Heart left ventricle (tissue), 16 donors: ENCODE results near the gene ARL11. TPM values are rescaled to one million over a fixed set of nuclear protein-coding genes. Genes with fewer than 3 reads are reported as not detected.

Experiments
- ATAC-seq, 4 donors: fragments of 200-7000 bp; cut with Tn5 transposase; one replicate each; pipeline ENCODE4 v1.9.1; 2020 to 2022; ENCODE audit warnings: moderate library complexity in 4 of 4, mild to moderate bottlenecking in 3 of 4, moderate number of reproducible peaks in 1 of 4
- DNase-seq, 5 donors: peaks; one replicate each; pipeline ENCODE4 v3.0.0-alpha.2; 2020
- H3K27ac ChIP-seq, 12 donors: fragments of 200-600 bp; sonication (generic) in 4 of 12; one replicate each; pipeline versions ENCODE4 v1.5.0 to v1.8.0; 2016 to 2022; ENCODE audit warnings: mild to moderate bottlenecking in 2 of 12
- H3K27me3 ChIP-seq, 9 donors: fragments of 200-600 bp; sonication (generic) in 2 of 9; one replicate each; pipeline versions ENCODE4 v1.5.1 to v1.8.0; 2016 to 2022; ENCODE audit warnings: mild to moderate bottlenecking in 3 of 9
- H3K36me3 ChIP-seq, 9 donors: fragments of 200-600 bp; sonication (generic) in 2 of 9; one replicate each; pipeline versions ENCODE4 v1.5.0 to v1.8.0; 2018 to 2022; ENCODE audit warnings: mild to moderate bottlenecking in 2 of 9
- H3K4me1 ChIP-seq, 12 donors: fragments of 200-600 bp; sonication (generic) in 4 of 12; one replicate each; pipeline versions ENCODE4 v1.5.0 to v1.8.0; 2016 to 2022; ENCODE audit warnings: mild to moderate bottlenecking in 3 of 12
- H3K4me3 ChIP-seq, 12 donors: fragments of 200-600 bp; sonication (generic) in 4 of 12; one replicate each; pipeline versions ENCODE4 v1.5.0 to v1.8.0; 2017 to 2022; ENCODE audit warnings: mild to moderate bottlenecking in 9 of 12, moderate library complexity in 4 of 12
- H3K9me3 ChIP-seq, 12 donors: fragments of 200-600 bp; sonication (generic) in 4 of 12; one replicate each; pipeline versions ENCODE4 v1.5.0 to v1.8.0; 2016 to 2022; ENCODE audit warnings: mild to moderate bottlenecking in 1 of 12
- CTCF ChIP-seq, 12 donors: fragments of 200-600 bp; sonication (generic) in 4 of 12; IDR thresholded peaks; one replicate each; pipeline versions ENCODE4 v1.5.0 to v1.8.0; 2018 to 2022; ENCODE audit warnings: antibody characterized with exemption in 12 of 12, mild to moderate bottlenecking in 5 of 12
- POLR2A ChIP-seq, 2 donors: fragments of 450-650 bp; IDR thresholded peaks; one replicate each; pipeline ENCODE4 v1.6.1; 2017; ENCODE audit warnings: antibody characterized with exemption in 2 of 2, mild to moderate bottlenecking in 2 of 2, moderate library complexity in 2 of 2
- WGBS, 4 donors: extraction: QIAGEN DNeasy Blood & Tissue Kit in 2 of 4; methylation state at CpG; one replicate each; pipeline versions ENCODE4 v1.1.5 to v1.1.7; 2013 to 2018; 5-methylcytosine and 5-hydroxymethylcytosine counted together
- intact Hi-C, 10 donors: fragments of 100-400 bp; cut with DNase I; formaldehyde crosslinking; loops; one replicate each; pipeline versions ENCODE4 v1.11.1 to v1.14.2; 2022
- polyA plus RNA-seq, 2 donors: library from polyadenylated mRNA; stranded (reverse); fragments of 200-250 nt; gene quantifications; one replicate each; pipeline ENCODE4 v1.2.3, GENCODE V29; 2013
- total RNA-seq, 9 donors: library from RNA; depleted of rRNA in 2 of 9; stranded (reverse); fragments of >200 nt in 2 of 9; fragmentation: NEBNext Ultra II Directional in 3 of 9; extraction: Animal tissue kit (Norgen Biotek cat#: 25700) in 3 of 9; gene quantifications; one replicate each; pipeline versions ENCODE4 v1.1.0 to v1.2.4, GENCODE V29; 2016 to 2023
- donor health status: ischemic (EF 13 %, LVEDD 7.1; RV severe dilation, severe dysfunction).
- donor health status: healthy with polysubstance abuse.
- donor health status: DM: no; HTN: yes; CAD: no.
- donor health status: DM: no; HTN: no; CAD: no.
- donor health status: ischemic (EF 25% LVEDD 6.9; RV normal size, moderate dysfunction).
- donor health status: ischemic (EF 25% LVEDD 5.7; RV mildly dilated, moderate dysfunction).
- donor health status: healthy.
- donor health status: DM: yes; HTN: yes; CAD: no.
- donor health status: ischemic (EF 35%, LVEDD 5.7; RV mildly dilated, moderate dysfunction).
- donor health status: nonischemic (EF 11% LVEDD 7.7; RV severe dilation, severe dysfunction).
- donor health status: DM: yes; HTN: yes; CAD: no.
- donor health status: PGD.
- donor health status: ischemic (EF 29% LVEDD 5.4; RV normal size, mild dysfunction).
- donor health status: nonischemic (EF 23%, LVEDD 6.1; RV moderate dilation, normal function).

The ARL11 gene
- total and polyA plus RNA-seq, 11 donors: 0.13 to 3.0 (median 0.32) TPM

GRCh38 chr13:49620170-49620621 is 8.1 kb upstream of the ARL11 start:
- no peak for ATAC-seq
- Histone ChIP-seq H3K36me3 (no peaks in the 10 kb centered on the region), H3K4me1 (peaks cover under 1 to 34% (median 16%) of the 10 kb centered on the region in 12 donors), H3K4me3 (peak overlapping the region in 7 of 12 donors; percentile 5 to 37 (median 23)), H3K9me3 (no peaks in the 10 kb centered on the region), H3K27ac (peak overlapping the region in 4 of 12 donors; percentile 10 to 45 (median 24)), H3K27me3 (no peaks in the 10 kb centered on the region)
- WGBS, 4 donors: 17 to 56% (median 40%) methylated on average over 22 of the region's 22 CpGs
- DNase-seq: no peak
- intact Hi-C loops: no loop called here
- no peak for TF ChIP-seq CTCF (IDR thresholded peaks at IDR 0.05)
- TF ChIP-seq POLR2A (IDR thresholded peaks at IDR 0.05): no peak

DNA sequence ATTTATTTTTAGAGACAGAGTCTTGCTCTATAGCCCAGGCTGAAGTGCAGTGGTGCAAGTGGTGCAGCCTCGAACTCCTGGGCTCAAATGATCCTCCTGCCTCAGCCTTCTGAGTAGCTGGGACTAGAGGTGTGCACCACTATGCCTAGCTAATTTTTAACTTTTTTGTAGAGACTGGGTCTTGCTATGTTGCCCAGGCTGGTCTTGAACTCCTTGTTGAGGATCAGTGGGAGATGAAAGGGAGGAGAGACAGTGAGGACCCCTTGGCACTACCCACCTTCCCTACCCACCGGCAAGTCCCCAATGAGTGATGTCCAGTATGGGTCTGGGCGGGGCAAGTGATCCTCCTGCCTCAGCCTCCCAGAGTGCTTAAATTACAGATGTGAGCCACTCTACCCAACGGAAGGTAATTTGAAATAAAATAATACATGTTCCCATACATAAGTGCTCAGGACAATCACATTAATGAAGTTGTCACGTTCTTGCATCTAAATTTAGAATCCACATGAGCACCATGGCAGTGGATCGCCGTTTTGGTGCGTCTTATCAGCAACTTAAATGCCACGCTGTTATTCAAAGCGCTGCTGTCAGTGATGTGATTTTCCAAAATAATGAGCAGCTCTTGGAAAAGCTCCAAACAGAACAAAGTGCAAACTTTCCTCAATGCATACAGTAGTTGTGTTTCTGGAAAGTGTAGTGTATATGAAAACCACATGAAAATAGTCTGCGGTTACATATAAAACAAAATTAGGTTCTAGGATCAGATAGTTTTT is 5.9 kb upstream of the ARL11 start:
- ATAC-seq: peak; percentile 60 to 84 (median 80)
- WGBS, 4 donors: 32 to 40% (median 34%) methylated on average over 11 of the region's 11 CpGs
- no peaks in the 10 kb centered on the region for H3K36me3 ChIP-seq

DNA sequence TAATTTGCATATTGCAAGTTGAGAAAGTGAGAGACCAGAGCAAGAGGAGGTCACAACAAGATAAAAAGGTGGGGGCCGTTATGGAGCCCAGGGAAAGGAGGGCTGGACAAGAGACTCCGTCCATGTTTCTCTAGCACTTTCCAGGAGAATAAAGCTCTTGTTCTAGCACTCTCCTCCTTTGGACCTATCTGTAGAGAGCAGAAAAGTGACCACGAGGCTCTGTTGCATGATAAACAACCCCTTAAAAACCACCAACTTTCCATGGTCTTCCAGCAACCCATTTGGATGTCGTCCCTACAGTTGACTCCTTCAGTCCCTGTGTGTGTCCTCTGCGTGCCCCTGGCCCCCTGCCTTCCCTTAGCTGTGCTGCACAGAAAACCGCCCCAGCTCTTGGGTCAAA is 4.1 kb upstream of the ARL11 start:
- Histone ChIP-seq H3K9me3 (no peaks in the 10 kb centered on the region), H3K36me3 (no peaks in the 10 kb centered on the region), H3K27me3 (no peaks in the 10 kb centered on the region), H3K27ac (peak overlapping the region in 1 of 12 donors; percentile 84), H3K4me3 (no peak overlapping the region), H3K4me1 (peaks cover 0 to 36% (median 12%) of the 10 kb centered on the region in 12 donors)
- DNase-seq: no peak
- intact Hi-C loops: no loop called here
- no peak for ATAC-seq
- TF ChIP-seq POLR2A (IDR thresholded peaks at IDR 0.05): no peak
- no peak for TF ChIP-seq CTCF (IDR thresholded peaks at IDR 0.05)
- 74 to 90% (median 88%) methylated on average over 6 of the region's 6 CpGs for WGBS, 4 donors

More for the DNA sequence above, 5.9 kb upstream of the ARL11 start:
- H3K27ac ChIP-seq: peak overlapping the region in 11 of 12 donors; percentile 54 to 84 (median 73)
- peak in 4 of 5 donors; percentile 44 to 79 (median 54) for DNase-seq
- intact Hi-C loops: no loop called here
- TF ChIP-seq POLR2A (IDR thresholded peaks at IDR 0.05) (no peak), CTCF (IDR thresholded peaks at IDR 0.05) (no peak)
- H3K27me3 ChIP-seq: no peaks in the 10 kb centered on the region
- no peak overlapping the region for H3K4me3 ChIP-seq
- H3K9me3 ChIP-seq: no peaks in the 10 kb centered on the region
- H3K4me1 ChIP-seq: peaks cover 0 to 20% (median 6%) of the 10 kb centered on the region in 12 donors

DNA sequence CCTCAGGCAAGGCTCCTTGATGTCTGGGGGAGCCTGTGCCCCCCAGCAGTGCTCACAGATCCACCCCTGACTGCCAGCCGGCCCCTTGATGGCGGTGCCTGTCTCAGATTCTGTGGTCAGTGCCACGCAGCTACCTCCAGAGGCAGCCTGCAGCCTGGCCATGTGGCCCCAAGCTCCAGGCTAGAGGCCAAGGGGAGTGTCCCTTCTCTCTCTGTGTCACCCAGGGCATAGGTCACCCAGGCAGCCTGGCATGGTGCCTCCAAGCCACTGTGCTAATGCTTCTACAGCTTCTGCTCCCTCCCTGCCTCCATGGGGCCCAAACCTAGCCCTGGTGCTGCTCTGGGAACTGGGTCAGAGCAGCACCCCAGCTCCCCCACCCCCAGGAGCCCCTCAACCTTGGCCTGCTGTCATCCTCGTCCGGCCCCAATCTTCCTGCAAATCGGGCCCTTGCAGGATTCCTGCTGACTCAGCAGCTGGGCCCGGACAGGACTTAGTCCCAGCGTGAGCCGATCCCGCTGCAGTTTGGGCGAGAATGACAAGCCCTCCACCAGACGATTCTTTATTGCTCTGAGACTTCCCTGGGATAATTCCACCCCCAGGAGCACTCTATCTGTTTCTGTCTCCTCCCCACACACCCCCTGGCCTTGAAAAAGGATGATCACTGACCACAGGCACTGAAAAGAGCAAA is 2.8 kb upstream of the ARL11 start:
- intact Hi-C loops: no loop called here

More for the DNA sequence above, 2.8 kb upstream of the ARL11 start:
- WGBS, 4 donors: 64 to 70% (median 66%) methylated on average over 10 to 12 of the region's 12 CpGs
- peaks cover 0 to 42% (median 17%) of the 10 kb centered on the region in 12 donors for H3K4me1 ChIP-seq
- DNase-seq (peak; percentile 49 to 74 (median 56)), ATAC-seq (peak; percentile 5 to 52 (median 37))
- peak overlapping the region in 11 of 12 donors; percentile 20 to 61 (median 39) for H3K27ac ChIP-seq
- TF ChIP-seq POLR2A (IDR thresholded peaks at IDR 0.05) (no peak), CTCF (IDR thresholded peaks at IDR 0.05) (no peak)
- no peak overlapping the region for H3K4me3 ChIP-seq
- H3K9me3 ChIP-seq: no peaks in the 10 kb centered on the region
- H3K27me3 ChIP-seq: no peaks in the 10 kb centered on the region
- no peaks in the 10 kb centered on the region for H3K36me3 ChIP-seq
